Amniotic epithelial cell (primary cell): ENCODE data around the gene RNF214.

Experiments used
- DNase-seq: peaks from one replicate; pipeline ENCODE4 v3.0.0-alpha.2; 2010; ENCODE audit warnings: low read depth

The RNF214 gene

GRCh38 chr11:117214404-117215110 lies 17.9 kb upstream of the RNF214 start:
- DNase-seq: no peak

GRCh38 chr11:117217141-117218084 lies 15.1 kb upstream of the RNF214 start:
- DNase-seq: peak; percentile 89

GRCh38 chr11:117218133-117218915 lies 14.1 kb upstream of the RNF214 start:
- DNase-seq: no peak

- DNase-seq: no peak
These were observed 13.5 kb upstream of the RNF214 start for GRCh38 chr11:117219001-117219400.

GRCh38 chr11:117219455-117219854 lies 13.0 kb upstream of the RNF214 start:
- DNase-seq: no peak

- no peak for DNase-seq
These were observed 12.5 kb upstream of the RNF214 start for GRCh38 chr11:117219995-117220394.

- no peak for DNase-seq
These were observed 11.9 kb upstream of the RNF214 start for GRCh38 chr11:117220568-117220967.

GRCh38 chr11:117220999-117221774 lies 11.3 kb upstream of the RNF214 start:
- no peak for DNase-seq

- DNase-seq: no peak
These were observed 10.5 kb upstream of the RNF214 start for GRCh38 chr11:117221775-117222517.

GRCh38 chr11:117222991-117223740 lies 9.3 kb upstream of the RNF214 start:
- no peak for DNase-seq

- DNase-seq: no peak
These were observed 8.5 kb upstream of the RNF214 start for GRCh38 chr11:117223741-117224689.

GRCh38 chr11:117225553-117226170 lies 6.8 kb upstream of the RNF214 start:
- no peak for DNase-seq

GRCh38 chr11:117226388-117227385 lies 5.8 kb upstream of the RNF214 start:
- DNase-seq: peak; percentile 64

GRCh38 chr11:117228091-117228490 lies 4.4 kb upstream of the RNF214 start:
- DNase-seq: no peak

- no peak for DNase-seq
These were observed 3.1 kb upstream of the RNF214 start for GRCh38 chr11:117229411-117229810.

- DNase-seq: no peak
These were observed 2.6 kb upstream of the RNF214 start for GRCh38 chr11:117229931-117230285.

GRCh38 chr11:117230286-117230961 lies 2.0 kb upstream of the RNF214 start:
- DNase-seq: peak; percentile 43
